GM23338 (cell line): ENCODE measurements around the gene RFC2. TPM values are rescaled to one million over a fixed set of nuclear protein-coding genes. Genes with fewer than 3 reads are reported as not detected.

ENCODE experiments used
- ATAC-seq: fragments of 200-7000 bp; cut with Tn5 transposase; 3 replicates; pipeline ENCODE4 v1.9.1; 2020
- DNase-seq: peaks from one replicate; pipeline ENCODE4 v3.0.0-alpha.2; 2015; ENCODE audit warnings: low spot score
- H2AFZ ChIP-seq: fragments of 200-600 bp; sonication (generic); 2 replicates; pipeline ENCODE4 v1.8.0; 2016; ENCODE audit warnings: antibody characterized with exemption, mild to moderate bottlenecking, moderate library complexity
- H3F3A ChIP-seq: fragments of 200-600 bp; sonication (generic); replicated peaks from 2 replicates; pipeline ENCODE4 v1.8.0; 2017; ENCODE audit warnings: antibody characterized with exemption, mixed run types, low read depth
- H3K27ac ChIP-seq: fragments of 200-600 bp; sonication (generic); 2 replicates; pipeline ENCODE4 v1.6.1; 2016; ENCODE audit warnings: low read depth
- H3K27me3 ChIP-seq: fragments of 200-600 bp; sonication (generic); 2 replicates; pipeline ENCODE4 v1.8.0; 2016; ENCODE audit warnings: mild to moderate bottlenecking, mixed run types, moderate library complexity; ENCODE audit not compliant: insufficient read depth
- H3K36me3 ChIP-seq: fragments of 200-600 bp; sonication (generic); 2 replicates; pipeline ENCODE4 v1.8.0; 2016; ENCODE audit warnings: mild to moderate bottlenecking; ENCODE audit not compliant: insufficient read depth
- H3K4me1 ChIP-seq: fragments of 200-600 bp; sonication (generic); 2 replicates; pipeline ENCODE4 v1.8.0; 2016; ENCODE audit warnings: mild to moderate bottlenecking, moderate library complexity; ENCODE audit not compliant: insufficient read depth
- H3K4me2 ChIP-seq: fragments of 200-600 bp; sonication (generic); 2 replicates; pipeline ENCODE4 v1.7.1; 2017; ENCODE audit warnings: mixed run types
- H3K4me3 ChIP-seq: fragments of 200-600 bp; sonication (generic); 2 replicates; pipeline ENCODE4 v1.6.1; 2016; ENCODE audit warnings: mixed run types
- H3K79me2 ChIP-seq: fragments of 200-600 bp; sonication (generic); replicated peaks from 2 replicates; pipeline ENCODE4 v1.8.0; 2017; ENCODE audit warnings: mild to moderate bottlenecking; ENCODE audit not compliant: insufficient read depth
- H3K9me2 ChIP-seq: fragments of 200-600 bp; sonication (generic); 2 replicates; pipeline ENCODE4 v1.8.0; 2017; ENCODE audit not compliant: insufficient read depth
- H4K20me1 ChIP-seq: fragments of 200-600 bp; sonication (generic); replicated peaks from 2 replicates; pipeline ENCODE4 v1.8.0; 2017; ENCODE audit warnings: mild to moderate bottlenecking; ENCODE audit not compliant: insufficient read depth
- H3K27ac Mint-ChIP-seq: 2 replicates; pipeline ENCODE4 v1.8.0; 2020; ENCODE audit warnings: inconsistent platforms, mild to moderate bottlenecking, moderate library complexity, mixed read lengths
- H3K27me3 Mint-ChIP-seq: 3 replicates; pipeline ENCODE4 v1.8.0; 2022; ENCODE audit warnings: low read depth, mild to moderate bottlenecking, moderate library complexity, mixed read lengths, inconsistent platforms; ENCODE audit not compliant: insufficient read depth, poor library complexity
- H3K36me3 Mint-ChIP-seq: 3 replicates; pipeline ENCODE4 v1.8.0; 2021; ENCODE audit warnings: low read depth, mild to moderate bottlenecking, inconsistent platforms, moderate library complexity, mixed read lengths
- H3K4me1 Mint-ChIP-seq: 3 replicates; pipeline ENCODE4 v1.8.0; 2020; ENCODE audit warnings: mild to moderate bottlenecking, inconsistent platforms, mixed read lengths
- H3K4me3 Mint-ChIP-seq: 3 replicates; pipeline ENCODE4 v1.8.0; 2021; ENCODE audit warnings: moderate library complexity, mild to moderate bottlenecking, inconsistent platforms, mixed read lengths
- H3K9me3 Mint-ChIP-seq: 3 replicates; pipeline ENCODE4 v1.8.0; 2020; ENCODE audit warnings: moderate library complexity, mild to moderate bottlenecking, inconsistent platforms, mixed read lengths
- CTCF ChIP-seq, 2 experiments: fragments of 200-600 bp in 1 of 2; sonication (generic) in 1 of 2; conservative IDR thresholded peaks; 2 replicates each; pipeline versions ENCODE4 v1.5.1 to v1.6.1; 2016 to 2017; ENCODE audit warnings: antibody characterized with exemption in 2 of 2, low read depth in 2 of 2, mild to moderate bottlenecking in 2 of 2, moderate library complexity in 1 of 2
- ETS1 ChIP-seq: IDR thresholded peaks from 2 replicates; pipeline ENCODE4 v1.6.1; 2016; ENCODE audit warnings: antibody characterized with exemption
- EZH2phosphoT487 ChIP-seq: fragments of 200-600 bp; sonication (generic); IDR thresholded peaks from one replicate; pipeline ENCODE4 v1.8.1; 2018; ENCODE audit warnings: antibody characterized with exemption; ENCODE audit not compliant: unreplicated experiment
- JUNB ChIP-seq: IDR thresholded peaks from one replicate; pipeline ENCODE4 v1.6.1; 2016; ENCODE audit warnings: antibody characterized with exemption; ENCODE audit not compliant: unreplicated experiment
- NANOG ChIP-seq: IDR thresholded peaks from 2 replicates; pipeline ENCODE4 v1.6.1; 2016; ENCODE audit warnings: antibody characterized with exemption, borderline replicate concordance
- POLR2AphosphoS5 ChIP-seq: IDR thresholded peaks from 2 replicates; pipeline ENCODE4 v1.6.1; 2016; ENCODE audit warnings: antibody characterized with exemption, low read depth
- REST ChIP-seq: IDR thresholded peaks from one replicate; pipeline ENCODE4 v1.6.1; 2018; ENCODE audit warnings: antibody characterized with exemption; ENCODE audit not compliant: unreplicated experiment
- STAT1 ChIP-seq: IDR thresholded peaks from one replicate; pipeline ENCODE4 v1.6.1; 2016; ENCODE audit warnings: antibody characterized with exemption; ENCODE audit not compliant: unreplicated experiment
- ZNF114 ChIP-seq: fragments of 250-450 bp; sonication (Bioruptor Pico); IDR thresholded peaks from 2 replicates; pipeline ENCODE4 v1.5.0; 2020; ENCODE audit warnings: mild to moderate bottlenecking, moderate library complexity
- ZNF331 ChIP-seq: fragments of 250-450 bp; sonication (Bioruptor Pico); IDR thresholded peaks from 2 replicates; pipeline ENCODE4 v1.5.0; 2020; ENCODE audit warnings: low read depth, mild to moderate bottlenecking, moderate library complexity
- ZNF462 ChIP-seq: fragments of 250-450 bp; sonication (Bioruptor Pico); IDR thresholded peaks from 2 replicates; pipeline ENCODE4 v1.5.0; 2020; ENCODE audit warnings: mild to moderate bottlenecking, moderate library complexity
- polyA plus RNA-seq: library from polyadenylated mRNA; unstranded; fragments of >200 nt; fragmentation: Nextera tagmentation; extraction: Ambion mirVana; gene quantifications from 2 replicates; pipeline ENCODE4 v1.2.1, GENCODE V29; 2016
- total RNA-seq: library from RNA; depleted of rRNA; stranded (reverse); fragments of >200 nt; shearing (Covaris generic); gene quantifications from 2 replicates; pipeline ENCODE4 v1.2.3, GENCODE V29; 2014

Gene RFC2
- total and polyA plus RNA-seq, 2 experiments from 2014 or later = 56.4 to 75.2 TPM

GRCh38 chr7:74269757-74270277, 15.6 kb upstream of the RFC2 start:
- H3K27ac Mint-ChIP-seq = no peak overlapping the region
- DNase-seq = peak; percentile 98

More at GRCh38 chr7:74269757-74270277, 15.6 kb upstream of the RFC2 start:
- Histone ChIP-seq H4K20me1 (no peaks in the 10 kb centered on the region), H3K4me2 (peak overlapping the region; percentile 50), H3F3A (0 out of 2 replicates have a peak, but pooled peaks cover 5% of the 10 kb centered on the region), H3K79me2 (no peaks in the 10 kb centered on the region), H3K36me3 (no peaks in the 10 kb centered on the region), H3K27ac (peak overlapping the region; percentile 85), H2AFZ (no peak overlapping the region), H3K27me3 (no peaks in the 10 kb centered on the region), H3K4me3 (peak overlapping the region; percentile 48), H3K4me1 (peaks cover 11% of the 10 kb centered on the region; the same call in 1 of the 2 replicates), H3K9me2 (no peaks in the 10 kb centered on the region)
- peaks cover 10% of the 10 kb centered on the region for H3K4me1 Mint-ChIP-seq
- H3K27me3 Mint-ChIP-seq = peaks cover 16% of the 10 kb centered on the region
- peak; percentile 91 for ATAC-seq
- no peaks in the 10 kb centered on the region for H3K36me3 Mint-ChIP-seq
- peak overlapping the region; percentile 74 for H3K4me3 Mint-ChIP-seq
- TF ChIP-seq REST (no peak), STAT1 (no peak), ETS1 (peak; percentile 34; the same call in 1 of the 2 replicates), JUNB (no peak), EZH2phosphoT487 (no peak), CTCF (conservative IDR thresholded peaks at IDR 0.05; ENCODE audit: low read depth in 2 of 2) (no peak), NANOG (no peak), ZNF114 (CRISPR knock-in tag) (no peak), POLR2AphosphoS5 (peak; percentile 45), ZNF462 (CRISPR knock-in tag) (no peak), ZNF331 (CRISPR knock-in tag) (no peak)
- no peaks in the 10 kb centered on the region for H3K9me3 Mint-ChIP-seq
